Globus pallidus (tissue), 1 donor: ENCODE measurements around the gene MAPK12.

Source experiments
- DNase-seq: peaks from one replicate; pipeline ENCODE4 v3.0.0-alpha.2; 2015; ENCODE audit warnings: low spot score

Gene MAPK12

GRCh38 chr22:50261615-50262459 is at the start of gene MAPK12:
Gene MAPK12 (minus strand): TSS chr22:50261683. CDS start chr22:50261509, 174 bp downstream.
- DNase-seq: no peak

GRCh38 chr22:50310949-50311444 is 49.5 kb upstream of the MAPK12 start:
- DNase-seq: no peak

- no peak for DNase-seq
Observed at GRCh38 chr22:50310031-50310722, 48.7 kb upstream of the MAPK12 start.

GRCh38 chr22:50309601-50309991 is 48.1 kb upstream of the MAPK12 start:
- DNase-seq: no peak

- peak; percentile 16 for DNase-seq
Observed at GRCh38 chr22:50308986-50309600, 47.6 kb upstream of the MAPK12 start.

- DNase-seq: peak; percentile 68
Observed at GRCh38 chr22:50308597-50308935, 47.1 kb upstream of the MAPK12 start.

- peak; percentile 30 for DNase-seq
Observed at GRCh38 chr22:50307890-50308596, 46.6 kb upstream of the MAPK12 start.

GRCh38 chr22:50306753-50307749 is 45.6 kb upstream of the MAPK12 start, which contains the start of gene PLXNB2:
Gene PLXNB2 (minus strand): TSS chr22:50307646. CDS start chr22:50290584, 17,062 bp downstream.
- DNase-seq: peak; percentile 87

- peak; percentile 59 for DNase-seq
Observed at GRCh38 chr22:50305923-50306566, 44.6 kb upstream of the MAPK12 start.

- no peak for DNase-seq
Observed at GRCh38 chr22:50305393-50305922, 44.0 kb upstream of the MAPK12 start.

GRCh38 chr22:50304528-50305392 is 43.3 kb upstream of the MAPK12 start:
- DNase-seq: peak; percentile 64

- peak; percentile 66 for DNase-seq
Observed at GRCh38 chr22:50303848-50304527, 42.5 kb upstream of the MAPK12 start.

- DNase-seq: no peak
Observed at GRCh38 chr22:50303515-50303847, 42.0 kb upstream of the MAPK12 start.

GRCh38 chr22:50302564-50302963 is 41.1 kb upstream of the MAPK12 start:
- DNase-seq: no peak

GRCh38 chr22:50302041-50302541 is 40.6 kb upstream of the MAPK12 start:
- DNase-seq: no peak

GRCh38 chr22:50301581-50301991 is 40.1 kb upstream of the MAPK12 start:
- no peak for DNase-seq

- DNase-seq: no peak
Observed at GRCh38 chr22:50300620-50301257, 39.3 kb upstream of the MAPK12 start.
